Neural cell (in vitro differentiated cells): ENCODE data around the gene HYAL1. TPM values are rescaled to one million over a fixed set of nuclear protein-coding genes. Genes with fewer than 3 reads are reported as not detected.

Experiments used
- H2AFZ ChIP-seq: fragments of 200-600, 300-800 bp; sonication (generic), shearing (Covaris generic); 2 replicates; pipeline ENCODE4 v1.6.0; 2014; ENCODE audit warnings: low read depth, mild to moderate bottlenecking, antibody characterized with exemption, low read length, moderate library complexity
- H3F3A ChIP-seq: fragments of 200-600 bp; shearing (Covaris generic); 2 replicates; pipeline ENCODE4 v1.6.1; 2016; ENCODE audit warnings: mild to moderate bottlenecking, moderate library complexity, mixed read lengths, antibody characterized with exemption, low read length; ENCODE audit not compliant: insufficient read depth, poor library complexity, severe bottlenecking
- H3K27ac ChIP-seq: fragments of 200-600, 300-800 bp; sonication (generic), shearing (Covaris generic); 2 replicates; pipeline ENCODE4 v1.5.1; 2014; ENCODE audit warnings: mild to moderate bottlenecking, low read length, moderate library complexity
- H3K27me3 ChIP-seq: fragments of 300-800, 200-600 bp; sonication (generic), shearing (Covaris generic); 2 replicates; pipeline ENCODE4 v1.6.0; 2014; ENCODE audit warnings: mild to moderate bottlenecking, low read depth, low read length, moderate library complexity; ENCODE audit not compliant: insufficient read depth
- H3K36me3 ChIP-seq: fragments of 300-800, 200-600 bp; sonication (generic), shearing (Covaris generic); 2 replicates; pipeline ENCODE4 v1.5.1; 2014; ENCODE audit warnings: mild to moderate bottlenecking, antibody characterized with exemption, low read length, moderate library complexity; ENCODE audit not compliant: insufficient read depth
- H3K4me2 ChIP-seq: fragments of 300-800, 200-600 bp; sonication (generic), shearing (Covaris generic); 2 replicates; pipeline ENCODE4 v1.6.0; 2014; ENCODE audit warnings: mild to moderate bottlenecking, low read length
- H3K4me3 ChIP-seq: fragments of 300-800, 200-600 bp; sonication (generic), shearing (Covaris generic); 2 replicates; pipeline ENCODE4 v1.5.1; 2014; ENCODE audit warnings: mild to moderate bottlenecking, low read length, moderate library complexity
- H3K79me2 ChIP-seq: fragments of 200-600 bp; shearing (Covaris generic); replicated peaks from 2 replicates; pipeline ENCODE4 v1.6.0; 2014; ENCODE audit warnings: mild to moderate bottlenecking, low read length, moderate library complexity; ENCODE audit not compliant: insufficient read depth
- H3K9ac ChIP-seq: fragments of 300-800, 200-600 bp; sonication (generic), shearing (Covaris generic); 2 replicates; pipeline ENCODE4 v1.6.1; 2016; ENCODE audit warnings: mild to moderate bottlenecking, low read length, mixed read lengths
- H3K9me2 ChIP-seq: fragments of 200-600 bp; shearing (Covaris generic); 2 replicates; pipeline ENCODE4 v1.6.1; 2016; ENCODE audit warnings: mild to moderate bottlenecking, low read length, mixed read lengths; ENCODE audit not compliant: insufficient read depth
- H3K9me3 ChIP-seq: fragments of 200-600, 300-800 bp; sonication (generic), shearing (Covaris generic); 2 replicates; pipeline ENCODE4 v1.6.1; 2016; ENCODE audit warnings: mild to moderate bottlenecking, mixed run types, low read length, moderate library complexity, mixed read lengths
- H4K20me1 ChIP-seq: fragments of 200-600 bp; shearing (Covaris generic); 2 replicates; pipeline ENCODE4 v1.6.1; 2016; ENCODE audit warnings: mild to moderate bottlenecking, mixed run types; ENCODE audit not compliant: insufficient read depth
- EP300 ChIP-seq: fragments of 450-650 bp; conservative IDR thresholded peaks from 2 replicates; pipeline ENCODE4 v1.6.1; 2014; ENCODE audit warnings: antibody characterized with exemption, mild to moderate bottlenecking, moderate library complexity; ENCODE audit not compliant: poor library complexity, severe bottlenecking
- EZH2 ChIP-seq: fragments of 200-600, 300-800 bp; shearing (Covaris generic), sonication (generic); IDR thresholded peaks from 2 replicates; pipeline ENCODE4 v1.6.1; 2014; ENCODE audit warnings: antibody characterized with exemption, low read length, borderline replicate concordance, mild to moderate bottlenecking; ENCODE audit not compliant: insufficient read depth, poor library complexity, severe bottlenecking
- MXI1 ChIP-seq: fragments of 450-650 bp; conservative IDR thresholded peaks from 2 replicates; pipeline ENCODE4 v1.6.1; 2014; ENCODE audit warnings: antibody characterized with exemption, mild to moderate bottlenecking; ENCODE audit not compliant: poor library complexity, severe bottlenecking
- POLR2AphosphoS5 ChIP-seq: IDR thresholded peaks from 2 replicates; pipeline ENCODE4 v1.6.1; 2012
- RAD21 ChIP-seq: fragments of 450-650 bp; conservative IDR thresholded peaks from 2 replicates; pipeline ENCODE4 v1.6.1; 2014; ENCODE audit warnings: antibody characterized with exemption, mild to moderate bottlenecking, moderate library complexity
- SMC3 ChIP-seq: fragments of 450-650 bp; conservative IDR thresholded peaks from 2 replicates; pipeline ENCODE4 v1.6.1; 2014; ENCODE audit warnings: antibody characterized with exemption, mild to moderate bottlenecking, moderate library complexity; ENCODE audit not compliant: poor library complexity
- TAF1 ChIP-seq: IDR thresholded peaks from 2 replicates; pipeline ENCODE4 v1.6.1; 2012; ENCODE audit warnings: low read depth
- polyA plus RNA-seq: library from polyadenylated mRNA; depleted of rRNA; stranded (reverse); fragments of >200 nt; gene quantifications from 2 replicates; pipeline ENCODE4 v1.2.3, GENCODE V29; 2014
- TF ChIP-seq, protein P1 (sequence below): IDR thresholded peaks from 2 replicates; pipeline ENCODE4 v1.6.1; 2012; ENCODE audit warnings: borderline replicate concordance
- TF ChIP-seq, protein P2 (sequence below): fragments of 450-650 bp; IDR thresholded peaks from 2 replicates; pipeline ENCODE4 v1.5.1; 2014; ENCODE audit warnings: antibody characterized with exemption, mild to moderate bottlenecking, moderate library complexity; ENCODE audit not compliant: poor library complexity, severe bottlenecking

HYAL1 gene
- polyA plus RNA-seq, 1 donor from 2014 or later = 2.2 TPM

DNA sequence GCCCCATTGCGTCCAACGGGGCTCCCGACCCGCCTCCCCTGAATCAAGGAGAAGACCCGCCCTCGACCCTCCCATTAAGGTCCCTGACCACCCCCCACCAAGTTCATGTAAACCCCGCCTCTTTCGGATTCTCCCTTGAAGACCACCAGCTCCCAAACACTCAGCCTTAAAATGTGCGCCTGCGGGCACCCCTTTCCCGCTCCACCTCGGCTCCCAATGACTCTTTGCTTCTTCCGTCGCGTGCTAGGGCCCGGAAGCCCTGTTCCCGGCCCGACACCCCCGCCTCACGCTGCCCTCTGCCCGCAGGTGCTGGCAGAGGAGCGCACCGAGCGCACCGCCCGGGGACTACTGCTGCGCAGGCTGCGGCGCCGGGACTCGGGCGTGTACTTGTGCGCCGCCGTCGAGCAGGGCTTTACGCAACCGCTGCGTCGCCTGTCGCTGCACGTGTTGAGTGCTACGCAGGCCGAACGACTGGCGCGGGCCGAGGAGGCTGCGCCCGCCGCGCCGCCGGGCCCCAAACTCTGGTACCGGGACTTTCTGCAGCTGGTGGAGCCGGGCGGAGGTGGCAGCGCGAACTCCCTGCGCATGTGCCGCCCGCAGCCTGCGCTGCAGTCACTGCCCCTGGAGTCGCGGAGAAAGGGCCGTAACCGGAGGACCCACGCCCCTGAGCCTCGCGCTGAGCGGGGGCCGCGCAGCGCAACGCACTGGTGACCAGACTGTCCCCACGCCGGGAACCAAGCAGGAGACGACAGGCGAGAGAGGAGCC lies 27.2 kb downstream of the HYAL1 start:
- Histone ChIP-seq H3K79me2 (no peaks in the 10 kb centered on the region), H3K36me3 (no peaks in the 10 kb centered on the region), H3K27me3 (peaks cover 23% of the 10 kb centered on the region), H3K27ac (no peak overlapping the region), H3K9me2 (no peaks in the 10 kb centered on the region), H3F3A (no peaks in the 10 kb centered on the region), H3K4me2 (no peak overlapping the region), H3K9me3 (no peaks in the 10 kb centered on the region), H2AFZ (no peak overlapping the region), H4K20me1 (no peaks in the 10 kb centered on the region), H3K4me3 (no peak overlapping the region), H3K9ac (no peak overlapping the region)
- TF ChIP-seq RAD21 = no peak
- TF ChIP-seq, protein P1, sequence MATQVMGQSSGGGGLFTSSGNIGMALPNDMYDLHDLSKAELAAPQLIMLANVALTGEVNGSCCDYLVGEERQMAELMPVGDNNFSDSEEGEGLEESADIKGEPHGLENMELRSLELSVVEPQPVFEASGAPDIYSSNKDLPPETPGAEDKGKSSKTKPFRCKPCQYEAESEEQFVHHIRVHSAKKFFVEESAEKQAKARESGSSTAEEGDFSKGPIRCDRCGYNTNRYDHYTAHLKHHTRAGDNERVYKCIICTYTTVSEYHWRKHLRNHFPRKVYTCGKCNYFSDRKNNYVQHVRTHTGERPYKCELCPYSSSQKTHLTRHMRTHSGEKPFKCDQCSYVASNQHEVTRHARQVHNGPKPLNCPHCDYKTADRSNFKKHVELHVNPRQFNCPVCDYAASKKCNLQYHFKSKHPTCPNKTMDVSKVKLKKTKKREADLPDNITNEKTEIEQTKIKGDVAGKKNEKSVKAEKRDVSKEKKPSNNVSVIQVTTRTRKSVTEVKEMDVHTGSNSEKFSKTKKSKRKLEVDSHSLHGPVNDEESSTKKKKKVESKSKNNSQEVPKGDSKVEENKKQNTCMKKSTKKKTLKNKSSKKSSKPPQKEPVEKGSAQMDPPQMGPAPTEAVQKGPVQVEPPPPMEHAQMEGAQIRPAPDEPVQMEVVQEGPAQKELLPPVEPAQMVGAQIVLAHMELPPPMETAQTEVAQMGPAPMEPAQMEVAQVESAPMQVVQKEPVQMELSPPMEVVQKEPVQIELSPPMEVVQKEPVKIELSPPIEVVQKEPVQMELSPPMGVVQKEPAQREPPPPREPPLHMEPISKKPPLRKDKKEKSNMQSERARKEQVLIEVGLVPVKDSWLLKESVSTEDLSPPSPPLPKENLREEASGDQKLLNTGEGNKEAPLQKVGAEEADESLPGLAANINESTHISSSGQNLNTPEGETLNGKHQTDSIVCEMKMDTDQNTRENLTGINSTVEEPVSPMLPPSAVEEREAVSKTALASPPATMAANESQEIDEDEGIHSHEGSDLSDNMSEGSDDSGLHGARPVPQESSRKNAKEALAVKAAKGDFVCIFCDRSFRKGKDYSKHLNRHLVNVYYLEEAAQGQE = no peak
- no peak for TF ChIP-seq TAF1
- no peak for TF ChIP-seq EP300
- no peak for TF ChIP-seq MXI1
- TF ChIP-seq POLR2AphosphoS5 = no peak
- TF ChIP-seq EZH2 = no peak
- TF ChIP-seq, protein P2, sequence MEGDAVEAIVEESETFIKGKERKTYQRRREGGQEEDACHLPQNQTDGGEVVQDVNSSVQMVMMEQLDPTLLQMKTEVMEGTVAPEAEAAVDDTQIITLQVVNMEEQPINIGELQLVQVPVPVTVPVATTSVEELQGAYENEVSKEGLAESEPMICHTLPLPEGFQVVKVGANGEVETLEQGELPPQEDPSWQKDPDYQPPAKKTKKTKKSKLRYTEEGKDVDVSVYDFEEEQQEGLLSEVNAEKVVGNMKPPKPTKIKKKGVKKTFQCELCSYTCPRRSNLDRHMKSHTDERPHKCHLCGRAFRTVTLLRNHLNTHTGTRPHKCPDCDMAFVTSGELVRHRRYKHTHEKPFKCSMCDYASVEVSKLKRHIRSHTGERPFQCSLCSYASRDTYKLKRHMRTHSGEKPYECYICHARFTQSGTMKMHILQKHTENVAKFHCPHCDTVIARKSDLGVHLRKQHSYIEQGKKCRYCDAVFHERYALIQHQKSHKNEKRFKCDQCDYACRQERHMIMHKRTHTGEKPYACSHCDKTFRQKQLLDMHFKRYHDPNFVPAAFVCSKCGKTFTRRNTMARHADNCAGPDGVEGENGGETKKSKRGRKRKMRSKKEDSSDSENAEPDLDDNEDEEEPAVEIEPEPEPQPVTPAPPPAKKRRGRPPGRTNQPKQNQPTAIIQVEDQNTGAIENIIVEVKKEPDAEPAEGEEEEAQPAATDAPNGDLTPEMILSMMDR = no peak
- no peak for TF ChIP-seq SMC3

DNA sequence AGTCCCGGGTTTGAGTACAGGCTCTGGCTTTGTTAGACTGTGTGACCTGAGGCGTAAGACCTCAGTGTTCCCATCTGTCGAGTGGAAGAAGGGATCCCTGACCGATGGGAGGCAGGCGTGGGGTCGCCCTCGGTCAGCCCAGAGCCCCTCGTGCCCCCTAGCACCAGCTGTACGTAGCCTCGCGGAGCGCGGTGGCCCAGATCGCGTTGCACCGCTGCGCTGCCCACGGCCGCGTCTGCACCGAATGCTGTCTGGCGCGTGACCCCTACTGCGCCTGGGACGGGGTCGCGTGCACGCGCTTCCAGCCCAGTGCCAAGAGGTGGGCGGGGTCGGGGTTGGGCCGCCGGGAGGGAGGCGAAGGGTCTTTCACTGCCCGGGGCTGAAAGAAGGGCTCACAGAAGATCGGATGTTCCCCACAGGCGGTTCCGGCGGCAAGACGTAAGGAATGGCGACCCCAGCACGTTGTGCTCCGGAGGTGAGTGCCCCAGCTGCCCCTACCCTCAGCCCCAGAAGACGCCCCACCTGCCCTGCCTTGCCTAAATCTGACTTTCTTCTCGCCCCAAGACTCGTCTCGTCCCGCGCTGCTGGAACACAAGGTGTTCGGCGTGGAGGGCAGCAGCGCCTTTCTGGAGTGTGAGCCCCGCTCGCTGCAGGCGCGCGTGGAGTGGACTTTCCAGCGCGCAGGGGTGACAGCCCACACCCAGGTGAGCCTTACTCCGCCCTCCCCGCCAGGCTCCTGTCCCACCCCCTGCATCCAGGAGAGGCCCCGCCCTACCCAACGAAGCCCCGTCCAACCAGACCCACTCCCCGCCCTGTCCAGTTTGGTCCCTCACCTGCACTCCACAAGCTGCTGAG lies 28.0 kb downstream of the HYAL1 start:
- Histone ChIP-seq H2AFZ (no peak overlapping the region), H3K9ac (no peak overlapping the region), H3K9me2 (no peaks in the 10 kb centered on the region), H3K36me3 (no peaks in the 10 kb centered on the region), H4K20me1 (no peaks in the 10 kb centered on the region), H3F3A (no peaks in the 10 kb centered on the region), H3K4me3 (no peak overlapping the region), H3K79me2 (no peaks in the 10 kb centered on the region), H3K27me3 (peaks cover 23% of the 10 kb centered on the region), H3K9me3 (no peaks in the 10 kb centered on the region), H3K4me2 (no peak overlapping the region), H3K27ac (no peak overlapping the region)
- TF ChIP-seq, protein P1 = no peak
- no peak for TF ChIP-seq TAF1
- TF ChIP-seq MXI1 = no peak
- no peak for TF ChIP-seq EZH2
- no peak for TF ChIP-seq POLR2AphosphoS5
- TF ChIP-seq RAD21 = no peak
- TF ChIP-seq SMC3 = no peak
- TF ChIP-seq EP300 = no peak
- TF ChIP-seq, protein P2 = no peak
